ENCODE measurements around the gene CFHR2. TPM values are rescaled to one million over a fixed set of nuclear protein-coding genes. Genes with fewer than 3 reads are reported as not detected.
"Not testable (repeated sequence)": the region's sequence is repeated elsewhere in the genome, so short reads cannot be mapped to it uniquely, and the experiment has no call there.

The CFHR2 gene
- total RNA-seq, 2 experiments from 2014 or later: not detected

- no peak overlapping the region for H3K4me3 Mint-ChIP-seq
- no peaks in the 10 kb centered on the region for H3K4me1 Mint-ChIP-seq
- H3K27me3 Mint-ChIP-seq: no peaks in the 10 kb centered on the region
- H3K9me3 Mint-ChIP-seq: no peaks in the 10 kb centered on the region
- ChIA-PET CTCF (interaction anchor here (1.1 kb wide), 1 partner anchor 63 kb away, joined by 3 read pairs; no protein-coding TSS in a partner anchor), POLR2A (no interaction called here)
- H3K27ac Mint-ChIP-seq: no peak overlapping the region
- DNase-seq: no peak
- H3K36me3 Mint-ChIP-seq (ENCODE audit: low read depth): no peaks in the 10 kb centered on the region
Measured at GRCh38 chr1:196970182-196970581, 26.6 kb downstream of the CFHR2 start.

GRCh38 chr1:196976278-196976677 is 32.7 kb downstream of the CFHR2 start:
- Mint-ChIP-seq H3K27me3 (no peaks in the 10 kb centered on the region), H3K36me3 (ENCODE audit: low read depth) (no peaks in the 10 kb centered on the region), H3K27ac (no peak overlapping the region), H3K4me3 (no peak overlapping the region), H3K4me1 (no peaks in the 10 kb centered on the region), H3K9me3 (no peaks in the 10 kb centered on the region)
- POLR2A ChIA-PET: no interaction called here
- DNase-seq: no peak
- CTCF ChIA-PET: interaction anchor here (0.6 kb wide), 1 partner anchor 94 kb away, joined by 3 read pairs; no protein-coding TSS in a partner anchor

DNA sequence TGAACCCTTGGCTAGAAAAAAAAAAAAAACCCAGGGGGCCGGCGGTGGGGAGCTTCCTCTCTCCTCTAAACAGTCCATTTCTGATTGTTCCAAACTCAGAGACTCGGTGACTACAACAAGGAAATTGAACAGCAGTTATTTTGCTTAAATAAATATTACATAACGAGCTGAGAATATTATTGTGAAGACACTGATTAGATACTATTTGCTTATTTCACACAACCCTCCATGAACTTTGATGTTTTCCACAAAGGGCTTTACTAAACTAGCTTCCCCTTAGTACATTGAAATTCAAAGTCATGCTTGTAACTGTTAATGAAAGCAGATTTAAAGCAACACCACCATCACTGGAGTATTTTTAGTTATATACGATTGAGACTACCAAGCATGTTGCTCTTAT is 33.7 kb downstream of the CFHR2 start, which contains the start of gene CFHR5:
TSS of gene CFHR5 (plus strand) at position 279 of the 400 bp plus-strand sequence. CDS start at position 388, 109 bp downstream.
- Mint-ChIP-seq H3K4me1 (no peaks in the 10 kb centered on the region), H3K27me3 (no peaks in the 10 kb centered on the region), H3K27ac (no peak within 1 kb of the TSS), H3K9me3 (no peaks in the 10 kb centered on the region), H3K36me3 (ENCODE audit: low read depth) (no peaks in the 10 kb centered on the region), H3K4me3 (no peak within 1 kb of the TSS)
- CTCF ChIA-PET: no interaction called here
- POLR2A ChIA-PET: no interaction called here
- no peak for DNase-seq

DNA sequence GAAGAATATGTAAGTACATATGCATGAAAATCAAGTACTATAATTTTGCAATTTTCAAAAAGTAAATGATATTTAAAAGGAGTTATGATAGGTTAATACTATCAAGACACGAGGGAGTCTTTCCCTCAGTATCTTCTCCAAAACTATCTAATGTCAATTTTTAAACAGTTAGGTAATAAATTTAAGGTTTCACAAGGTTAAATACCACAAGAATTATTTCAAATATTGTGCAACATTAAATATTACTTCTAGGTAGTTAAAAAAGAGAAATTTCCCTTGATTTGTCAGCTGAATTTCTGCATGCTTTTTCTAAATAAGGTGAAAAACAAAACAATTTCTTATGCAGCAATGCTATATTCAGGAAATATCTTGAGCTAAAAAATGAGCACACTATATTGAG is 37.3 kb downstream of the CFHR2 start:
- DNase-seq: no peak
- ChIA-PET CTCF (no interaction called here), POLR2A (no interaction called here)
- H3K9me3 Mint-ChIP-seq: no peaks in the 10 kb centered on the region
- H3K27me3 Mint-ChIP-seq: no peaks in the 10 kb centered on the region
- H3K36me3 Mint-ChIP-seq (ENCODE audit: low read depth): no peaks in the 10 kb centered on the region
- no peak overlapping the region for H3K4me3 Mint-ChIP-seq
- H3K27ac Mint-ChIP-seq: no peak overlapping the region
- no peaks in the 10 kb centered on the region for H3K4me1 Mint-ChIP-seq

- H3K27me3 Mint-ChIP-seq; H3K4me3 Mint-ChIP-seq; H3K36me3 Mint-ChIP-seq (ENCODE audit: low read depth); POLR2A ChIA-PET; H3K4me1 Mint-ChIP-seq; CTCF ChIA-PET; DNase-seq; H3K9me3 Mint-ChIP-seq; H3K27ac Mint-ChIP-seq: not testable (repeated sequence)
Measured at GRCh38 chr1:196982247-196982646, 38.7 kb downstream of the CFHR2 start.

DNA sequence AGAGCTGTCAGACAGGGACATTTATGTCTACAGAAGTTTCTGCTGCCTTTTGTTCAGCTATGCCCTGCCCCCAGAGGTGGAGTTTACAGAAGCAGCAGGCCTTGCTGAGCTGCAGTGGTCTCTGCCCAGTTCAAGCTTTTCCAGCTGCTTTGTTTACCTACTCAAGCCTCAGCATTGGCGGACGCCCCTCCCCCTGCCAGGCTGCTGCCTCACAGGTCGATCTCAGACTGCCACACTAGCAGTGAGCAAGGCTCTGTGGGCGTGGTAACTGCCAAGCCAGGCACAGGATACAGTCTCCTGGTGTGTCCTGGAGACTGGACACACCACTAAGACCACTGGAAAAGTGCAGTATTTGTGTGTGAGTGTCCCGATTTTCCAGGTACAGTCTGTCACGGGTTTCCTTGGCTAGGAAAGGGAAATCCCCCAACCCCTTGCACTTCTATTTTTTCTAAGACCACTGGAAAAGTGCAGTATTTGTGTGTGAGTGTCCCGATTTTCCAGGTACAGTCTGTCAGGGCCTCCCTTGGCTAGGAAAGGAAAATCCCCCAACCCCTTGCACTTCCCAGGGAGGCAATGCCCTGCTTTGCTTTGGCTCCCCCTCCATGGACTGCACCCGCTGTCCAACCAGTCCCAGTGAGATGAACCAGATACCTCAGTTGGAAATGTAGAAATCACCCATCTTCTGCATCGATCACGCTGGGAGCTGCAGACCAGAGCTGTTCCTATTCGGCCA is 48.5 kb downstream of the CFHR2 start:
- H3K36me3 Mint-ChIP-seq (ENCODE audit: low read depth); CTCF ChIA-PET; H3K9me3 Mint-ChIP-seq: not testable (repeated sequence)

GRCh38 chr1:196993916-196994315 is 50.4 kb downstream of the CFHR2 start:
- no peak for DNase-seq
- Mint-ChIP-seq H3K27ac (no peak overlapping the region), H3K4me1 (no peaks in the 10 kb centered on the region), H3K27me3 (no peaks in the 10 kb centered on the region), H3K36me3 (ENCODE audit: low read depth) (no peaks in the 10 kb centered on the region), H3K9me3 (no peaks in the 10 kb centered on the region), H3K4me3 (no peak overlapping the region)
- ChIA-PET CTCF (no interaction called here), POLR2A (no interaction called here)

More for the DNA sequence above, 48.5 kb downstream of the CFHR2 start:
- POLR2A ChIA-PET, DNase-seq, H3K4me1 Mint-ChIP-seq, H3K27me3 Mint-ChIP-seq, H3K4me3 Mint-ChIP-seq, H3K27ac Mint-ChIP-seq: not testable (repeated sequence)

DNA sequence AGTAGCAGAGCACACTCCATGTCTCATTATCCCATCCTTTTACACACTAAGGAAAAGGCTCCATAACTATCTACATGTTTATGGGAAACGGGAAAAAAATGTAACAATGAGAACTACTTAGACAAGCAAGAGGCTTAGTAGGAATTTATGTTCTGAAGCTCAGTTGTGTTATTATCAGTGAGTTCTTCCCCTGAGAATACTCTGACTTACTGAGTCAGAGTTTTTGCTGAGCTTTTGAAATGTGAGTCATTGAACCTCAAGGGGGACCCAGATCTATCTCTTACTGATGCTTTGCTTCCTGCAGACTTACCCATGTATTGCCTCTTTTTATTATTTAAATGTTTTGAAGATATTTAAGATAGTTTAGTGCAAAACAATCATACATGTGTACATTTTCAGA is 53.9 kb downstream of the CFHR2 start:
- ChIA-PET CTCF (no interaction called here), POLR2A (no interaction called here)
- Mint-ChIP-seq H3K27ac (no peak overlapping the region), H3K9me3 (no peaks in the 10 kb centered on the region), H3K36me3 (ENCODE audit: low read depth) (no peaks in the 10 kb centered on the region), H3K4me3 (no peak overlapping the region), H3K4me1 (no peaks in the 10 kb centered on the region), H3K27me3 (no peaks in the 10 kb centered on the region)
- DNase-seq: no peak

DNA sequence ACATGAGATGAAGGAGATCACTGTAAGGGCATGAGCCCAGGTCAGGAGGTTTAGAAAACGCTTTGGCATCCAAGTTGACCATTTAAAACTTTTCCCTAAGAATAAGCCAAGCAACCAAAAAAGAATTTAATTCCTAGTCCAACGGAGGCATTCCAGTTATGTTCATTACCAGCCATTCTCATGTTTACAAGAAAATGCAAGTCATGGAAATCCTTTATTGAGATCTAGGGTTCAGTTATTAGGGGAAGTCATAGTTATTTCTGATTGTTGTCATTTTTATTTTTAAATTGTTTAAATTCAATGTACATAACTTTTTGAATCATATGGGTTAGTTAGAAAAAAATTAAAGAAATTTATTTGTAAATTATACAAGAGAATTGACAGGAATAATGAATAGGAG is 58.3 kb downstream of the CFHR2 start:
- CTCF ChIA-PET: no interaction called here
- no peaks in the 10 kb centered on the region for H3K36me3 Mint-ChIP-seq (ENCODE audit: low read depth)
- no peaks in the 10 kb centered on the region for H3K4me1 Mint-ChIP-seq
- DNase-seq: no peak
- H3K27ac Mint-ChIP-seq: no peak overlapping the region
- no peaks in the 10 kb centered on the region for H3K9me3 Mint-ChIP-seq
- POLR2A ChIA-PET: no interaction called here
- no peaks in the 10 kb centered on the region for H3K27me3 Mint-ChIP-seq
- no peak overlapping the region for H3K4me3 Mint-ChIP-seq

- DNase-seq: no peak
- no peaks in the 10 kb centered on the region for H3K27me3 Mint-ChIP-seq
- H3K4me1 Mint-ChIP-seq: no peaks in the 10 kb centered on the region
- no peaks in the 10 kb centered on the region for H3K36me3 Mint-ChIP-seq (ENCODE audit: low read depth)
- H3K4me3 Mint-ChIP-seq: no peak overlapping the region
- no peak overlapping the region for H3K27ac Mint-ChIP-seq
- POLR2A ChIA-PET: no interaction called here
- H3K9me3 Mint-ChIP-seq: no peaks in the 10 kb centered on the region
- CTCF ChIA-PET: no interaction called here
Measured at GRCh38 chr1:197003132-197003531, 59.6 kb downstream of the CFHR2 start.

DNA sequence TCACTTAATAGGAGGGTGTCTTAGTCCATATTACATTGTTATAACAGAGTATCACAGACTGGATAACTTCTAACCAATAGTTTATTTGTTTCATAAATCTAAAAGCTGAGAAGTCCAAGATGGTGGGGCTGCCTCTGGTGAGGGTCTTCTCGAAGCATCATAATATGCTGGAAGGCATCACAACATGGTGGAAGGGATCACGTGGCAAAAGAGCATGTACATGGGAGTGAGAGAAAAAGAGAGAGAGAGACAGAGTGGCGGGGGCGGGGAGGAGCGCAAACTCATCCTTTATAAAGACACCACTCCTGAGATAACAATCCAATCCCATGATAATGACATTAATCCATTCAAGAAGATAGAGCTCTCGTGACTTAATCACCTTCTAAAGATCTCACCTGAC is 65.3 kb downstream of the CFHR2 start:
- no peak for DNase-seq
- no peaks in the 10 kb centered on the region for H3K4me1 Mint-ChIP-seq
- H3K9me3 Mint-ChIP-seq: peaks cover 3% of the 10 kb centered on the region
- no peaks in the 10 kb centered on the region for H3K27me3 Mint-ChIP-seq
- H3K36me3 Mint-ChIP-seq (ENCODE audit: low read depth): no peaks in the 10 kb centered on the region
- CTCF ChIA-PET: no interaction called here
- no peak overlapping the region for H3K27ac Mint-ChIP-seq
- no peak overlapping the region for H3K4me3 Mint-ChIP-seq
- POLR2A ChIA-PET: no interaction called here

Other genes starting within 250 kb of the CFHR2 start
- not detected for gene CFHR3, start 168.9 kb upstream of the CFHR2 start, total RNA-seq
- gene CFHR1, start 124.0 kb upstream of the CFHR2 start, total RNA-seq: not detected
- gene CFHR4, start 55.7 kb upstream of the CFHR2 start, total RNA-seq: not detected
- gene CFHR5, start 33.8 kb downstream of the CFHR2 start, total RNA-seq: not detected
- gene F13B, start 123.5 kb downstream of the CFHR2 start, total RNA-seq: not detected
- 100 to 1,000 TPM in 1 of 2 experiments, 10 to 100 TPM in 1; 92.8 to 104 TPM for gene ASPM, start 202.9 kb downstream of the CFHR2 start, total RNA-seq

Measured in activated CD4-positive, alpha-beta T cell treated with anti-CD3 and anti-CD28 coated beads, Interleukin-2, amount 10 ng/mL, durations not matched to agents 7 days and 5 days (primary cell).